GM12801 (cell line): ENCODE measurements around the gene NUP188.

Experiments
- TF ChIP-seq, protein P1 (sequence below): IDR thresholded peaks from one replicate; pipeline ENCODE4 v1.5.1; 2011; ENCODE audit warnings: control low read depth; ENCODE audit not compliant: insufficient read length; ENCODE audit errors: extremely low read depth

The NUP188 gene

DNA sequence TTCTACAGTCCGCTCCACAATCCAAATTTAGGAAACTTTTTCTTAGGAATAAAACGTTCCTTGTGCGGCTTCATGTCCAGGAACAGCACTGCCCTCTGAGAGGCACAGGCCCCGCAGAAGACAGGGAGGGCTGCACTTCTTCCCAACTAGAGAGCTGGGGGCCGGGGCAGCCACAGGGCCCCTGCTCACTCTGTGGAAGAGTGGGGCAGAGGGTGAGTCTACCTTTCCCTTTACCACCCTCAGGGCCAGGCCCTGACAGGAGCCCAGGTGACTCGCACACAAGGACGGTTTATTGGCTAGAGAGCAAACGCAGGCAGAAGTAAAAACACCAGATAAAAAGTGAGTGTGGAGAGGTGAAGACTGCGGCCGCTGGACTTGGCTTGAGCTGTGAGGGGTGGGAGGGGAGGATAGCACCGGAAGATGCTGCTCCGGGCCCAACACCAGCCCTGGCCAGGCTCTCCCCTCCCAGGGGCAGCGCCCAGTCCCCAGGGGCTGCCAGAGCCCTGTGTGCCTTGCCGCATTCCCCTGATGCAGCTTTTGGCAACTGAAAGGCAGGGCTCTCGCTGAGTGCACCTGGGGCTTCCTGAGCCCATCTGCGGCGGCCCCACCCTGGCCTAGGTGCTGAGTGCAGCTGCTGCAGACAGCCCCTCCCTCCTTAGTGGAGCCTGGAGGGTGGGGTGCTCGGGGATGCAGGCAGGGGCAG is 60.4 kb downstream of the NUP188 start:
- TF ChIP-seq, protein P1, sequence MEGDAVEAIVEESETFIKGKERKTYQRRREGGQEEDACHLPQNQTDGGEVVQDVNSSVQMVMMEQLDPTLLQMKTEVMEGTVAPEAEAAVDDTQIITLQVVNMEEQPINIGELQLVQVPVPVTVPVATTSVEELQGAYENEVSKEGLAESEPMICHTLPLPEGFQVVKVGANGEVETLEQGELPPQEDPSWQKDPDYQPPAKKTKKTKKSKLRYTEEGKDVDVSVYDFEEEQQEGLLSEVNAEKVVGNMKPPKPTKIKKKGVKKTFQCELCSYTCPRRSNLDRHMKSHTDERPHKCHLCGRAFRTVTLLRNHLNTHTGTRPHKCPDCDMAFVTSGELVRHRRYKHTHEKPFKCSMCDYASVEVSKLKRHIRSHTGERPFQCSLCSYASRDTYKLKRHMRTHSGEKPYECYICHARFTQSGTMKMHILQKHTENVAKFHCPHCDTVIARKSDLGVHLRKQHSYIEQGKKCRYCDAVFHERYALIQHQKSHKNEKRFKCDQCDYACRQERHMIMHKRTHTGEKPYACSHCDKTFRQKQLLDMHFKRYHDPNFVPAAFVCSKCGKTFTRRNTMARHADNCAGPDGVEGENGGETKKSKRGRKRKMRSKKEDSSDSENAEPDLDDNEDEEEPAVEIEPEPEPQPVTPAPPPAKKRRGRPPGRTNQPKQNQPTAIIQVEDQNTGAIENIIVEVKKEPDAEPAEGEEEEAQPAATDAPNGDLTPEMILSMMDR = no peak

DNA sequence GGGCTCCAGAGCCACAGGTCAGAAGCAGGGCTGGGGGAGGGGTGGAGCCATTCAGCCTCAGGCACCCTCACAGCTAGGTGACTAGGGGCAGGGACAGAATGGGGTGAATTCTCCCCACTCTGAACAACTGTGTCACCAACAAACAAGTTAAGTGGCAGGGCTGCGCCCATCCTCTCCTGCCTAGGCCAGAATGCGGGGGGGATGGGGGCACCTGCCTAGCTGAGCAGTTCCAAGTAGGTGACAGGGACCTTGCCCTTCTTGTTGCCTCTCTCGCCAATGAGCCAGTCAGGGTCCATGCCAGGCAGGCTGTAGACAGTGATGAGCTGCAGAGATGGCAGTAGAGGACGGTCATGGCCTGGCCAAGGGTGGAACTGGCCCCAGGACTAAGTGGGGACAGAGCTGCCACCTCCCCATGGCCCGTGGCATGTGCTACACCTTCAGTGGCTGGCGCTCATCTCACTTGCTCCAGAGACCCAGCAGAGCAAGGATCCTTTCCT is 61.0 kb downstream of the NUP188 start:
- TF ChIP-seq, protein P1 = no peak

DNA sequence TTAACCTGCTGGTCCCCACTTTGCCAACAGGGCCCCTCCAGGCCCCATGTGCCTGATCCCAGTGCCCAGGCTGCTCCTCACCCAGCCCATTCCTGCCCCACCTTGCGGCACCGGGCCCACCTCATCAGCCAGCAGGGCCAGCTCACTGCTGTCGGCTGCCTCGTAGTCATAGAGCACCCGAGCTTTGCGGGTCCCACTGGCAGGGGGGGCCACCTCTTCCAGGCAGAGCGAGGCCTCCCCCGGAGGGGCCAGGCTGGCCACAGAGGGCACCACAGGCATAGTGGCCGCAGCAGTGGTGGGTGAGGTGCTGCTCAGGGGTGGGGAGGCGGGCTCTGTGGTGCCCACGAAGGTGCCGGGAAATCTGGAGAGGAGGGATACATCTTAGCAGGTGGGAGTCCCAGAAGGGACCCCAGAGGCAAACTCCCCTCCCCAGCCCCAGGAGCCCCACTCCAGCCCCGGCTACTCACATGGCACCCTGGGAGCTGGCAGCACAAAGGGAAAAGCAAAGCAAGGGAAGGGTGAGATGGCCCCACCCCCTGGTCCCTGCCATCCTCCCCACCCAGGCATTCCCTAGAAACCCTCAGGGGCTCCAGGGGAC is 61.6 kb downstream of the NUP188 start:
- TF ChIP-seq, protein P1 = no peak

DNA sequence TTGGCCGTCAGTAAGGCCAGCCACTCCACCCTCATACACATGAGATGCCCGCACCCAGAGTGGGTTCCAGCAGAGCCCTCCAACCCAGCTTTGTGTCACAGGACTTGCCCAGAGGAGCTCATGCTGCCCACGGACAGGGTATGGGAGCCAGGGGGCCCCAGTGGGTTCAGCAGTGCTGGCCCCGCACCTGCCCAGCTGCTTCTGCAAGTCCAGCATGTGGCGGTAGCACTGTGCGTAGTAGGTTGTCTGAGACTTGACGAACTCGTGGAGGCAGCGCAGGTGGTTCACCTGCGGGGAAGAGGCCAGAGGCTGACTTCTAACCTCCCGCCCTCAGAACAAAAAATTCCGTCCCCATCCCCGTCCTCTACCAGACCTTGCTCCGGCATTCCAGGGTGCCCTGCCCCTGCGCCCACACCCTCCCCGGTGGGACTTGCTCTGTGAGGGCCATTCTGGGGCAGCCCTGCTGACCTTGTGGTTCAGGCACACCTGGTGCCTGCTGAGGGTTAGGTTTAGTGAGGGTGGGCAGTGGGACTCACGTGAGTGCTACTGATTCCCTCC is 62.2 kb downstream of the NUP188 start:
- TF ChIP-seq, protein P1 = no peak

DNA sequence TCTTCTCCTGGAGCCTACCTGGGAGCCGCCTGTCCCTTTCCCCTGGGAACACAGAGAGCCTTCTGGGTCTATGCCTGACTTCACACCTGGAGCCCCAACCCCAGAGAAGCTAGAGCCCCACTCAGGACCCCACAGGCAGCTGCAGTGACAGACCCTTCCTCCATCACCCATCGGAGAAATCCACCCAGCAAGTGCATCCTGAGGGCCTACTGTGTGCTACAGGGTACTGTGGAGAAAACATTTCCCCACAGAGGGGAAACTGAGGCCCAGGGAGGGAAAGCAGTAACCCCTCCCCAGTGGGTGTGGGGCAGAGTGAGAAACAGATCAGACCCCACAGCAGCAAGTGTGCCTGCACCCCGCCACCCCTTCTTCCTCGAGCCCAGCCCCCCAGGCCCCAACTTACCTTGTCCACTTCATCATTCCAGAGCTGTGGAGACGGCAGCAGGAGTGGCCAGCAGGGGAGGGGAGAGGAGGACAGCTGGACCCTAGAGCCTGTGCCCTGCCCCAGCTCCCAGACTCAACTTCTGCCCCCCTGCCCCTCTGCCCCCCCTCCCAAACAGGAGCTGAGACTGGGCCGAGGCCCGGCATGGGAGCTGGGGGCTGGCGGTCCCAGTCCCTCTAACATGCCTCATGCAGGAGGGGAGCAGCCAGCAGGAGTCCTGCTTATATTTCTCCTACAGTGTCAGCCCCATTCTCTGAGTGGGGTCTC is 62.9 kb downstream of the NUP188 start:
- TF ChIP-seq, protein P1 = no peak

DNA sequence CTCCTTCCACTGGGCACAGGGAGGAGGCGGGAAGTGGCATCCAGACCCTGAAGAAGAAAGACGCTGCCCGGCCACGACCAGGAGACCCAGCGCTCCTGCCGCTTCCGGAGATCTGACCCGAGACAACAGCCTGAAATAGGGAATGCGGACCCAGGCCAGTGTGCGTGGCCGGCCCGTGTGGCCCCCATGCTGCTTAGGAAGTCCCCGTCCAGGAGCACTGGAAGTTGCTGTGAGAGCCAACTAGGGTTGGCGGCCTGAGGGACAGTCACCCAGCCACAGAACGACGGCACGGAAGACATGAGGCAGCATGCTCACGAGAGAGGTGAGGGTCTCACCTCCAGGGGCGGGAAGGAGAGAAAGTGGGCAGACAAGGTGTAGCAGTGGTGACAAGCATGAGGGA is 63.7 kb downstream of the NUP188 start:
- TF ChIP-seq, protein P1 = no peak

DNA sequence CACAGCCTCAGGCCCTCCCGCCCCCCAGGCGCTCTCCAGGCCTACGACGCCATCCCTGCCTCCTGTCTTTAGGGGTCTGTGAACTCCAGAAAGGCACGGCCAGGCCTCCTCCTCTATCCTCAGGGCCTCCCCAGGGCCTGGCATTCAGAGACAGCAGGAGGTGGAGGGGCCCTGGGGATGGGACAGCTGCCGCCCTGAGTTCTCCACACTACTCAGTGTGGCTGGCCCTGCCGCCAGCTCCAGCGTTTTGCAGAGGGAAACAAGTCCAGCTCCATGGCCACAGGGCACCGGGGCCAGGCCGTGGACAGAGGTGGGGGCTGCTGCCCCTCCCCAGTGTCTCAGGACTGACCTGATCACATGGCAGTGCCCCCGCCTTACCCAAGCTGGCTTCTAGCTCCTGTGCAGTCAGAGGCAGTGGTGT is 64.3 kb downstream of the NUP188 start:
- TF ChIP-seq, protein P1 = no peak
